Vagina (tissue), 2 donors: Measurements from ENCODE around the gene B3GALT5. TPM values are rescaled to one million over a fixed set of nuclear protein-coding genes. Genes with fewer than 3 reads are reported as not detected.
"Not testable (repeated sequence)": the region's sequence is repeated elsewhere in the genome, so short reads cannot be mapped to it uniquely, and the experiment has no call there.

ENCODE experiments used
- DNase-seq, 2 donors: peaks; one replicate each; pipeline ENCODE4 v3.0.0-alpha.2; 2017; ENCODE audit errors: extremely low spot score in 2 of 2
- H3K27ac ChIP-seq: fragments of 200-600 bp; sonication (generic); one replicate; pipeline ENCODE4 v1.5.1; 2019
- H3K27me3 ChIP-seq: fragments of 200-600 bp; sonication (generic); one replicate; pipeline ENCODE4 v1.5.1; 2019
- H3K36me3 ChIP-seq, 2 donors: fragments of 200-600 bp; sonication (generic); one replicate each; pipeline ENCODE4 v1.5.1; 2017 to 2019
- H3K4me1 ChIP-seq: fragments of 200-600 bp; sonication (generic); one replicate; pipeline ENCODE4 v1.5.1; 2019
- H3K4me3 ChIP-seq, 2 donors: fragments of 200-600 bp; sonication (generic); 1 replicate in 1 of 2; 2 replicates in 1 of 2; pipeline ENCODE4 v1.5.1; 2016 to 2019
- H3K9me3 ChIP-seq: fragments of 200-600 bp; sonication (generic); one replicate; pipeline ENCODE4 v1.5.1; 2019
- CTCF ChIP-seq, 3 experiments: fragments of 450-650 bp in 2 of 3; fragments of 200-600 bp in 1 of 3; sonication (generic) in 1 of 3; IDR thresholded peaks; one replicate each; pipeline ENCODE4 v1.5.1; 2017 to 2019; ENCODE audit warnings: antibody characterized with exemption in 3 of 3, mild to moderate bottlenecking in 2 of 3, moderate library complexity in 2 of 3
- POLR2A ChIP-seq, 2 donors: fragments of 450-650 bp; IDR thresholded peaks; one replicate each; pipeline ENCODE4 v1.6.1; 2017; ENCODE audit warnings: antibody characterized with exemption in 2 of 2, mild to moderate bottlenecking in 2 of 2, moderate library complexity in 2 of 2
- POLR2AphosphoS5 ChIP-seq, 2 donors: sonication (generic); formaldehyde crosslinking; IDR thresholded peaks; one replicate each; pipeline ENCODE4 v1.9.0; 2017; ENCODE audit warnings: antibody characterized with exemption in 2 of 2, mild to moderate bottlenecking in 2 of 2, low read depth in 1 of 2; ENCODE audit not compliant: insufficient read depth in 1 of 2
- intact Hi-C: fragments of 100-400 bp; cut with DNase I; formaldehyde crosslinking; loops from one replicate; pipeline ENCODE4 v1.15.1; 2023
- total RNA-seq: library from RNA; depleted of rRNA; stranded (reverse); fragments of >200 nt; gene quantifications from one replicate; pipeline ENCODE4 v1.2.3, GENCODE V29; 2016

The B3GALT5 gene
- total RNA-seq, 1 donor from 2014 or later, result 1.5 TPM

GRCh38 chr21:39686646-39687468, 74.1 kb downstream of the B3GALT5 start:
- no peak overlapping the region for H3K4me3 ChIP-seq
- no peak overlapping the region for H3K27ac ChIP-seq
- no peaks in the 10 kb centered on the region for H3K27me3 ChIP-seq
- no peak for DNase-seq
- no peaks in the 10 kb centered on the region for H3K9me3 ChIP-seq
- intact Hi-C loops, result no loop called here
- TF ChIP-seq CTCF (IDR thresholded peaks at IDR 0.05) (no peak), POLR2AphosphoS5 (IDR thresholded peaks at IDR 0.05; ENCODE audit: insufficient read depth in 1 of 2, low read depth in 1 of 2) (no peak), POLR2A (IDR thresholded peaks at IDR 0.05) (no peak)
- no peaks in the 10 kb centered on the region for H3K36me3 ChIP-seq
- H3K4me1 ChIP-seq, result no peaks in the 10 kb centered on the region

- Histone ChIP-seq H3K27ac (no peak overlapping the region), H3K27me3 (no peaks in the 10 kb centered on the region), H3K9me3 (no peaks in the 10 kb centered on the region), H3K36me3 (no peaks in the 10 kb centered on the region), H3K4me3 (no peak overlapping the region), H3K4me1 (no peaks in the 10 kb centered on the region)
- intact Hi-C loops, result no loop called here
- no peak for DNase-seq
- TF ChIP-seq POLR2A (IDR thresholded peaks at IDR 0.05) (no peak), CTCF (IDR thresholded peaks at IDR 0.05) (no peak), POLR2AphosphoS5 (IDR thresholded peaks at IDR 0.05; ENCODE audit: insufficient read depth in 1 of 2, low read depth in 1 of 2) (no peak)
Measured at GRCh38 chr21:39688010-39688409, 75.3 kb downstream of the B3GALT5 start.

- H3K36me3 ChIP-seq, intact Hi-C loops, H3K9me3 ChIP-seq, DNase-seq, H3K27me3 ChIP-seq, H3K27ac ChIP-seq, H3K4me1 ChIP-seq, H3K4me3 ChIP-seq: not testable (repeated sequence)
Measured at GRCh38 chr21:39689860-39690259, 77.1 kb downstream of the B3GALT5 start.

GRCh38 chr21:39690454-39690853, 77.7 kb downstream of the B3GALT5 start:
- TF ChIP-seq POLR2A (IDR thresholded peaks at IDR 0.05), result no peak
- intact Hi-C loops, result no loop called here
- Histone ChIP-seq H3K4me3 (no peak overlapping the region), H3K9me3 (no peaks in the 10 kb centered on the region), H3K27me3 (no peaks in the 10 kb centered on the region), H3K36me3 (no peaks in the 10 kb centered on the region), H3K4me1 (no peaks in the 10 kb centered on the region), H3K27ac (no peak overlapping the region)
- no peak for DNase-seq

- no peak overlapping the region for H3K27ac ChIP-seq
- H3K36me3 ChIP-seq, result no peaks in the 10 kb centered on the region
- H3K4me1 ChIP-seq, result no peaks in the 10 kb centered on the region
- H3K4me3 ChIP-seq, result no peak overlapping the region
- intact Hi-C loops, result no loop called here
- no peaks in the 10 kb centered on the region for H3K9me3 ChIP-seq
- H3K27me3 ChIP-seq, result no peaks in the 10 kb centered on the region
- no peak for TF ChIP-seq POLR2AphosphoS5 (IDR thresholded peaks at IDR 0.05; ENCODE audit: insufficient read depth in 1 of 2, low read depth in 1 of 2)
- TF ChIP-seq CTCF (IDR thresholded peaks at IDR 0.05), result no peak
- no peak for TF ChIP-seq POLR2A (IDR thresholded peaks at IDR 0.05)
- no peak for DNase-seq
Measured at GRCh38 chr21:39694750-39695149, 82.0 kb downstream of the B3GALT5 start.

GRCh38 chr21:39696196-39696595, 83.5 kb downstream of the B3GALT5 start:
- H3K4me1 ChIP-seq, result no peaks in the 10 kb centered on the region
- H3K27ac ChIP-seq, result no peak overlapping the region
- H3K9me3 ChIP-seq, result no peaks in the 10 kb centered on the region
- no peak overlapping the region for H3K4me3 ChIP-seq
- DNase-seq, result no peak
- TF ChIP-seq POLR2A (IDR thresholded peaks at IDR 0.05) (no peak), POLR2AphosphoS5 (IDR thresholded peaks at IDR 0.05; ENCODE audit: insufficient read depth in 1 of 2, low read depth in 1 of 2) (no peak), CTCF (IDR thresholded peaks at IDR 0.05) (no peak)
- H3K36me3 ChIP-seq, result no peaks in the 10 kb centered on the region
- no peaks in the 10 kb centered on the region for H3K27me3 ChIP-seq
- intact Hi-C loops, result no loop called here
